DND-41 (cell line): Measurements from ENCODE around the gene POP7.

Experiments
- CTCF ChIP-seq: IDR thresholded peaks from 2 replicates; pipeline ENCODE4 v1.5.1; 2012; ENCODE audit warnings: borderline replicate concordance, low read length, moderate library complexity, mild to moderate bottlenecking; ENCODE audit not compliant: poor library complexity, severe bottlenecking; ENCODE audit errors: extremely low read depth
- EZH2 ChIP-seq: IDR thresholded peaks from 3 replicates; pipeline ENCODE4 v1.6.1; 2012; ENCODE audit warnings: borderline replicate concordance, low read depth, mild to moderate bottlenecking, moderate library complexity, low read length, inconsistent platforms; ENCODE audit not compliant: severe bottlenecking

GRCh38 chr7:100675105-100675451 is 30.8 kb upstream of the POP7 start:
- TF ChIP-seq CTCF (no peak), EZH2 (no peak)
